Activated B cell treated with CpG ODN at 0.5 μM for 24 hours (primary cell): ENCODE measurements around the gene TEX30. TPM values are rescaled to one million over a fixed set of nuclear protein-coding genes. Genes with fewer than 3 reads are reported as not detected.

Experiments
- ATAC-seq: fragments of 200-7000 bp; cut with Tn5 transposase; one replicate; pipeline ENCODE4 v1.10.0; 2021; ENCODE audit warnings: low read depth, mild to moderate bottlenecking, moderate library complexity
- CTCF ChIA-PET: fragments of 350-600 bp; sonication (Branson Sonifier 250); formaldehyde crosslinking; loops from one replicate; lab custom pipeline; 2021; ENCODE audit warnings: antibody characterized with exemption; lab: Charles Lee
- POLR2A ChIA-PET: fragments of 350-600 bp; sonication (Branson Sonifier 250); formaldehyde crosslinking; loops from one replicate; lab custom pipeline; 2021; ENCODE audit warnings: antibody characterized with exemption; lab: Charles Lee
- DNase-seq: peaks from one replicate; pipeline ENCODE4 v3.0.0; 2022
- H3K27ac Mint-ChIP-seq: one replicate; pipeline ENCODE4 v1.8.0; 2020; ENCODE audit warnings: mixed read lengths
- H3K27me3 Mint-ChIP-seq: one replicate; pipeline ENCODE4 v1.8.0; 2021; ENCODE audit warnings: mixed read lengths
- H3K36me3 Mint-ChIP-seq: one replicate; pipeline ENCODE4 v1.8.0; 2021; ENCODE audit warnings: low read depth, mixed read lengths
- H3K4me1 Mint-ChIP-seq: one replicate; pipeline ENCODE4 v1.8.0; 2021; ENCODE audit warnings: mixed read lengths
- H3K4me3 Mint-ChIP-seq: one replicate; pipeline ENCODE4 v1.8.0; 2020; ENCODE audit warnings: mild to moderate bottlenecking, mixed read lengths
- H3K9me3 Mint-ChIP-seq: one replicate; pipeline ENCODE4 v1.8.0; 2020; ENCODE audit warnings: mixed read lengths
- CTCF ChIP-seq: fragments of 200-600 bp; IDR thresholded peaks from one replicate; pipeline ENCODE4 v1.8.0; 2022; ENCODE audit warnings: antibody characterized with exemption, mild to moderate bottlenecking
- intact Hi-C: fragments of 100-400 bp; cut with micrococcal nuclease; formaldehyde crosslinking; loops from one replicate; pipeline ENCODE4 v1.15.1; 2024
- total RNA-seq: library from RNA; stranded (reverse); gene quantifications from 2 replicates; pipeline ENCODE4 v1.2.3, GENCODE V29; 2022

TEX30 gene
- total RNA-seq, 1 donor from 2014 or later, result 6.2 TPM

GRCh38 chr13:102763741-102764140 is 9.8 kb downstream of the TEX30 start:
- H3K36me3 Mint-ChIP-seq, result peaks cover 3% of the 10 kb centered on the region
- intact Hi-C loops, result no loop called here
- POLR2A ChIA-PET, result no interaction called here

GRCh38 chr13:102761071-102761470 is 12.5 kb downstream of the TEX30 start:
- CTCF ChIA-PET, result no interaction called here
- Mint-ChIP-seq H3K4me1 (no peaks in the 10 kb centered on the region), H3K36me3 (no peaks in the 10 kb centered on the region), H3K9me3 (no peaks in the 10 kb centered on the region), H3K4me3 (no peak overlapping the region), H3K27ac (no peak overlapping the region), H3K27me3 (no peaks in the 10 kb centered on the region)
- intact Hi-C loops, result no loop called here
- no peak for DNase-seq
- POLR2A ChIA-PET, result no interaction called here
- no peak for ATAC-seq
- TF ChIP-seq CTCF, result no peak

More at GRCh38 chr13:102763741-102764140, 9.8 kb downstream of the TEX30 start:
- no peak for TF ChIP-seq CTCF
- DNase-seq, result no peak
- Mint-ChIP-seq H3K9me3 (no peaks in the 10 kb centered on the region), H3K27me3 (no peaks in the 10 kb centered on the region), H3K4me1 (no peaks in the 10 kb centered on the region), H3K27ac (no peak overlapping the region), H3K4me3 (no peak overlapping the region)
- ATAC-seq, result no peak
- CTCF ChIA-PET, result no interaction called here

- H3K27me3 Mint-ChIP-seq, result no peaks in the 10 kb centered on the region
- no peak for TF ChIP-seq CTCF
- CTCF ChIA-PET, result no interaction called here
Observed at GRCh38 chr13:102758842-102759241, 14.7 kb downstream of the TEX30 start.

GRCh38 chr13:102757006-102757405 is 16.6 kb downstream of the TEX30 start:
- Mint-ChIP-seq H3K27ac (no peak overlapping the region), H3K4me3 (no peak overlapping the region), H3K4me1 (no peaks in the 10 kb centered on the region), H3K9me3 (peaks cover 2% of the 10 kb centered on the region), H3K36me3 (no peaks in the 10 kb centered on the region), H3K27me3 (peaks cover 2% of the 10 kb centered on the region)
- intact Hi-C loops, result no loop called here
- no peak for DNase-seq
- CTCF ChIA-PET, result no interaction called here
- TF ChIP-seq CTCF, result no peak
- POLR2A ChIA-PET, result no interaction called here
- ATAC-seq, result no peak

More at GRCh38 chr13:102758842-102759241, 14.7 kb downstream of the TEX30 start:
- Mint-ChIP-seq H3K9me3 (no peaks in the 10 kb centered on the region), H3K4me3 (no peak overlapping the region), H3K4me1 (no peaks in the 10 kb centered on the region), H3K36me3 (no peaks in the 10 kb centered on the region), H3K27ac (no peak overlapping the region)
- no peak for ATAC-seq
- POLR2A ChIA-PET, result no interaction called here
- no peak for DNase-seq
- intact Hi-C loops, result no loop called here

- no peaks in the 10 kb centered on the region for H3K36me3 Mint-ChIP-seq
- H3K4me3 Mint-ChIP-seq, result no peak overlapping the region
- no peak for TF ChIP-seq CTCF
- H3K9me3 Mint-ChIP-seq, result peaks cover 2% of the 10 kb centered on the region
- intact Hi-C loops, result no loop called here
- POLR2A ChIA-PET, result no interaction called here
- CTCF ChIA-PET, result no interaction called here
- H3K4me1 Mint-ChIP-seq, result no peaks in the 10 kb centered on the region
- no peak overlapping the region for H3K27ac Mint-ChIP-seq
- DNase-seq (no peak), ATAC-seq (no peak)
- H3K27me3 Mint-ChIP-seq, result peaks cover 17% of the 10 kb centered on the region
Observed at GRCh38 chr13:102751886-102752285, 21.7 kb downstream of the TEX30 start.
